NCI-H524 (cell line): ENCODE data around the gene MCL1.
"Not testable (repeated sequence)": the region's sequence is repeated elsewhere in the genome, so short reads cannot be mapped to it uniquely, and the experiment has no call there.

Experiments used
- DNase-seq, 2 experiments: peaks; one replicate each; lab custom pipeline; 2025; lab: John Stamatoyannopoulos, UW

MCL1 gene

DNA sequence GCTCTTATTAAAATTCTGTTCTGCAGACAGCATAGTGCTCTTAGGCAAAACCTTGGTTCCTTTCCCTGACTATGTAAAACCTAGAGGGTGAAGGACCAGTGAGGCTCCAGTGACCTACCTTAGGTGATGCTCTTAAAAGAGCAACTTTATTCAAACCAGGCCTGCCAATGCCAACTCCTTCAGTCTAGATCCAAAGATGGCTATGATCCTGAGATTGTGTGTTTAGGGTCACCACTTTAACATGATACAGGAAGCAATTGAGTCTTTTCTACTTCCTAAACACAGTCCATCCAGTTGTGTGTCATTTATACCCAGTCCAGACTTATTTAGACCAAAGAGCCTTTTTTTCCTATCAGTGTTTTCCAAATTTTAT is 10.8 kb downstream of the MCL1 start:
- no peak for DNase-seq

DNA sequence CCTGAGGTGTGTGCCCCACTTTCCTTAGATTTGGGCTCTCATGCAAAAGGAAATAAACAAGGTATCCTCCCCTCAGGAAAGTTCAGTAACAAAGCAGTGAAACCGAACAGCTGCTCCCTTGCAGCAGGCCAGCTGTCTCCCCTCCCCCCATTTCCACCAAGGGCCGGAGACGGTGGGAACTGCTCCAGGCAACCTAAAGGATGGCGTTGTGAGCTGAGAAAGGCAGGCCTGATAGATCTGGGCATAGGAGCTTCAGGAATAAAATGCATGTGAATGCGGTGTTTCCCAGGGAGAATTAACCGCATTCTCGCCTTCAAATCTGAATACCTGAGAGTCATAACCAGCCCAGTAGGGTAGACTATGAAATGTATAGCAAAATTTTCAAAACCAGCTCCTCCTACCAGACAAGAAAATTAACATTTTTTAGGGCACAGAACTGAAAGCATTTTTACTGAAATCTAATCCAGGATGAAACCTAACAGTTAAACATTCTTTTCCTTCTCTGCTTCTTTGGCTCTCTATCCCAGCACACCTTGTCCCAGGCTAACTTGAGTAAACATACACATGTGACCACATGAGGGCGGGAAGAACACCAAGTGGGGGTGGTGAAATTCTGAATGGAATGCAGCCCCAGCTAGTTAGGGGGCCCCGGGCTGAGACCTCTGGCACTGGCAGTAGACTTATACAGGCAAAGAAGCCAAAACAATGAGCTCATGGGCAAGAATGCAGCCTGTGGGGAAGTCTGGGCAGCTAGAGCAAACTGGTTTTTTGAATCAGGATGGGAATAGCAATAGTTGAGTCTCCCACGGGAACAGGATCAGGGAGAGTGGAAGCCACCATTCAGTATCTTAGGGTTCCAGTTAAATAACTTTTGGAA is 11.5 kb downstream of the MCL1 start:
- DNase-seq: peak; percentile 67 to 84

DNA sequence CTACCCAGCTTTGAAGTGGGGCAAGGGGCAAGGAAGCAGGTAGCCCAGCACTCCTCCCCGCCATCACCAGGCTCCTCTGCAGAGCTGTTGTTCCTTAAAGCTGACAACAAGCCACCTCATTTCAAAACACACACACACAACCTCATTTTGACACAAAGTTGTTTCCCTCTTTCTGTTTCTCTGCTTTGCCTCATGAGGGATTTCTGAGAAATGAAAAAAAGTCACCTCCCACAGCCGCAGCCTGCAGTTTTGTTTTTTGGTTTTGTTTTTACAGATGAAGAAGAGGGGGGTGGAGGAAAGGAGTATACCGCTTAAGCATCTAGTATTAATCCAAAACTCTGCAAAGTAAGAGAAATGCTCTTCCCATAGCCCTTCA is 12.1 kb downstream of the MCL1 start:
- no peak for DNase-seq

DNA sequence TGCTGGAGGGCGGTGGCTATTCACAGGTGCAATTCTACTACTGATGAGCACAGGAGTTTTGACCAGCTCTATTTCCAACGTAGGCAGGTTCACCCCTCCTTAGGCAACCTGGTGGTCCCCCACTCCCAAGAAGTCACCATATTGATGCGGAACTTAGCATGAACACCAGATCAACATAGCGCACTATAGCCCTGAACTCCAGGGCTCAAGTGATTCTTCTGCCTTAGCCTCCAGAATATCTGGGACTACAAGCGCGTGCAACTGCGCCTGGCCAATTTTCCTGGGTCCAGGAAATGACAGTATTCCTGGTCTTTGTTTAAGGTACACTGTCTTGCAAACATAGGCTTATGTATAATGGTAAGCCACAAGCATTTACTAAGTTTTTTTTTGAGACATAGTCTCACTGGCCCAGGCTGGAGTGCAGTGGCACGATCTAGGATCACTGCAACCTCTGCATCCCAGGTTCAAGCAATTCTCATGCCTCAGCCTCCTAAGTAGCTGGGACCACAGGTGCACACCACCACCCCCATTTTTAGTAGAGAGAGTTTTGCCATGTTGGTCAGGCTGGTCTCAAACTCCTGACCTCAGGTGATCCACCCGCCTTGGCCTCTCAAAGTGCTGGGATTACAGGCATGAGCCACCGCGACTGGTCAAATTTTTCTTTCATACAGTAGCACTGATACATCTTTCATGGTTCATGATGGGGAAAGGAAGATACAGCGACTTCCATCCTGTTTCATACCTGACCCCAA is 12.6 kb downstream of the MCL1 start:
- no peak for DNase-seq

DNA sequence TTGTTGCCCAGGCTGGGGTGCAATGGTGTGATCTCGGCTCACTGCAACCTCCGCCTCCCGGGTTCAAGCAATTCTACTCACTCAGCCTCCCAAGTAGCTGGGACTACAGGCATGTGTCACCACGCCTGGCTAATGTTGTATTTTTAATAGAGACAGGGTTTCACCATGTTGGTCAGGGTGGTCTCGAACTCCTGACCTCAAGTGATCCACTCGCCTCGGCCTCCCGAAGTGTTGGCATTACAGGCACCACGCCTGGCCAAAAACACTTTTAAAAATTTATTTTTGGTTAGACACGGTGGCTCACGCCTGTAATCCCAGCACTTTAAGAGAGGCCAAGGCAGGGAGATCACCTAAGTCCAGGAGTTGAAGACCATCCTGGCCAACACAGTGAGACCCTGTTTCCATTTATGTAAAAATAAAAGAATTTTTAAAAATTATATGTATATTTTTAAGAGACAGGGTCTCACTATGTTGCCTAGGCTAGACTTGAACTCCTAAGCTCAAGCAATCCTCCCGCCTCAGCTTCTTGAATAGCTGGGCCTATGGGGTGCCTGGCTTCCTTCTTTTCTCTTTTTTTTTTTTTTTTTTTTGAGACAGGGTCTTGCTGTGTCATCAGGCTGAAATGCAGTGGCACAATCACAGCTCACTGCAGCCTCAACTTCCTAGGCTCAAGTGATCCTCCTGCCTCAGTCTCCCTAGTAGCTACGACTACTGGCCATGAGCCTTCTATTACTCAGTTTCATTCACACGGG is 14.0 kb downstream of the MCL1 start:
- not testable (repeated sequence) for DNase-seq

DNA sequence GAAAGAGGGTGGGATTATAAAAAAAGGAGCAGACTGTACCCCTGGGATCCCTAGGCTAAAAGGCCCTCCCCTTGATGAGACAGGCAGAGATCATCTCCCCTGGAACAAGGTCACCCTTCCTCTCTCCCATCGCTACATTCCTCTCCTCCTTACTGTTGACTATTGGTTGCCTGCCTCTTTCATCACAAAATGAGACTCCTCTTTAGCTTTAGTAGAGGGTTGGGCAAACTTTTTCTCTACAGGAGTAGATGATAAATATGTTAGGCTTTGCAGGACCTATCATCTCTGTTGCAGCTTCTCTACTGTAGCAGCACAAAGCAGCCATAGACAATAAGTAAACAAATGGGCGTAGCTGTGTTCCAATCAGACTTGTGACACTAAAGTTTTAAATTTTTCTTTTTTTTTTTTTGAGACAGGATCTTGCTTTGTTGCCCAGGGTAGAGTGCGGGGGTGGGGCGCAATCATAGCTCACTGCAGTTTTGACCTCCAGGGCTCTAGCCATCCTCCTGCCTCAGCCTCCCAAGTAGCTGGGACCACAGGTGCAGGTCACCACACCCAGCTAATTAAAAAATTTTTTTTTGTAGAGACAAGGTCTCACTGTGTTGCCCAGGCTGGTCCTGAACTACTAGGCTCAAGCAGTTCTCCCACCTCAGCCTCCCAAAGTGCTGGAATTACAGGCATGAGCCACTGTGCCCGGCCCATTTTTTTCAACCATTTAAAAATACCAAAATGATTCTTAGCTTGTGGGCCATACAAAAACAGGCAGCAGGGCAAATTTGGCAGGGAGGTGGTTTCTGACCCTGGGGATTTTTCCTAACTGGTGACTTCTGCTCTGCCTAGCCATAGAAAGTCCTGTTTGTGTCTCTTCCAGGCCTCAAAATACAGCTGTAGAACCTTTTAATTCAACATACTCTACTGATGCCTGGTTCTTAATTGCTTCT is 15.1 kb downstream of the MCL1 start:
- no peak for DNase-seq

DNA sequence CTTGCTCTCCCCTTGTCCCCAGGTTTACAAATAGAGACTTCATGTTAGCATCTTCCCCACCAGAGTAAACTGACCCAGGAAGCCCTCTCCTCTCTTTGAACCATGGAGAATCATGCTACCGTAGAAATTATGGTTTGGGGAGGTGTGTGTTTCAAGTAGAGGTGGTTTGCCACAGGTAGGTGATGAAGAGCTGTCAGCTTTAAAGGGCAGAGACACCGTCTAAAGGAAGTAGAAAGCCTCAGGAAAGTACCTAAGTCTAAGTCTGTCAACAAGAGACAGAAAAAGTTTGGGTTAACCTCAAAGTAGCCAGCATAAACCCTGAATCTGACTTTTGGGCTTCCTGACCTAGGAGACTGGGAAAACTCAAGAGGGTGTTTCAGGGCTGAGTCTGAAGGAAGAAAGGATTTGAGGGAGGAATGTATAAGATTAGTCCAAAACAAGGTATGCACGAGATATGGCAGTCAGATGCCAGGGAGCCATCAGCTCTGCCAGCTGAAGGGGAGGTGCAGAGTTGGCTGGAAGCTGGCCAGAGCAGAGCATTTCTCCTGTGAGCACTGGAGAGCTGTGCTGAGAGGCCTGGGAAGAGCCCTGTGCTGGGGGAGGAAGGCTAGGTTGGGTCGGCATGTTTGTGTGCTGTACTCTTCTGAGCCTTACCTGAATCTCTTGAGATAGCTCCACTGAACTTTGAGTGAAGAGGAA is 15.9 kb downstream of the MCL1 start:
- peak in 1 of 2 experiments; percentile 23 for DNase-seq

DNA sequence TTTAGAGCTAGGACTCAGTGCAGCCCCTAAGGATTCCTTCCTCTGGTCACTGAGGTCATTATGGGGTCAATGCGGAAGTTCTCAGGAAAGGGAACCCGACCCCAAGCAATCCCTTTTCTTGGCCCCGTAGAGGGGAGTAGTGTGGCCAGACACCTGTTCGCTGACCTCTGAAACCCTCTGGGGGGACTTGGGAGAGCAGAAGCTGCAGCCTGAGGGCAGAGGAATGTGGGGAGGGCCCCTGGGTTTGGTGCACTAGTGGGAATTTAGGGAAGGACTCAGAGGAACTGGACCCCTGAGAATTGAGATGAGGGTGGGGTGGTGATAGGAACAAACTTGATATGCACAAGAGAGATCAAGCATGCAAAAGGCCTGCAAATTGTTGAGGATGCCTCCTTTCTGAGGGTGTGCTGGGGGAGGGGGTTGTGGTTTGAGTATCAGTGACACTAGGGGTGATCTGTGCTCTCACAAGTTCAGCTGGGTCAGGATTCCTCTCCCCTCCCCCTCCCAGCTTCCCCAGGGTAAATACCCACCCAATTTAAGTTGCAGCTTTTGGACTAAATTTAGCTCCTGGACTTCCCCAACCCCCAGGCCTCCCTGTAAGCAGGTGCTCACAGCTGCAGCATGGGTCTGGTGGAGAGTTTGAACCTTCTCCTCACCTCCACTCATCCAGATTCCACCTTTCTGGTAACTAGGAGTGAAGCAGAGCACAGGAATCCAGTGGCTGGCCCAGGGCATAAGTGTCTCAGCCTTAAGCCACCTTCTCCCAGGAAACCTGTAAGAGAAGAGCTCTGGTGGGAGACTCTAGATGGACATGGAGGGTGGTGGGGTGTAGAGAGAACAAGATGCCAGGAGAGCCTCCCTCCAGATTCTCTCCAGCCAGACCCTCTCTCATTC is 16.7 kb downstream of the MCL1 start:
- no peak for DNase-seq

DNA sequence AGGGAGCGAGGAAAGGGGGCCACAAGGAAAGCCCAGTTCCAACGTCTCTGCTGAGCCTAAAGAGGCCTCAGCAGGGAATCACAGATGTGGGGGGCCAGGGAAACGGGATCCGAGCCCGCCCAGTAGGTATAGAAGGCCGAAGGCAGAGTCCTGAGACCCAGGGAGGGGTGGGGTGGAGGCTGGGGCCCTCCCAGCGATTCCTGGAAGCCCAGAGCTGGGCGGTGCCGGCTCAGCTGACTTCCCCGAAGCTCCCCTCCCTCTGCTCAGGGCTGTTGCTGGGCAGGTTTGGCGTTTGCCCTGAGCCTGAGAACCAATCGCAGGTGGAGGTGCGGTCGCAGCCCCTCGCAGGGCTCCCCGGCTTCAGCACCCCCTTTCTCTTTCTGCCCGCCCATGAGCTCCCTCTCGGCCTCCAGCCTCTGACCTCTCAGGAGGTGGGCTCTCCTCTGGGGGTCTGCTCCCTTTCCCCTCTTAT is 17.4 kb downstream of the MCL1 start:
- DNase-seq: peak; percentile 41 to 68

DNA sequence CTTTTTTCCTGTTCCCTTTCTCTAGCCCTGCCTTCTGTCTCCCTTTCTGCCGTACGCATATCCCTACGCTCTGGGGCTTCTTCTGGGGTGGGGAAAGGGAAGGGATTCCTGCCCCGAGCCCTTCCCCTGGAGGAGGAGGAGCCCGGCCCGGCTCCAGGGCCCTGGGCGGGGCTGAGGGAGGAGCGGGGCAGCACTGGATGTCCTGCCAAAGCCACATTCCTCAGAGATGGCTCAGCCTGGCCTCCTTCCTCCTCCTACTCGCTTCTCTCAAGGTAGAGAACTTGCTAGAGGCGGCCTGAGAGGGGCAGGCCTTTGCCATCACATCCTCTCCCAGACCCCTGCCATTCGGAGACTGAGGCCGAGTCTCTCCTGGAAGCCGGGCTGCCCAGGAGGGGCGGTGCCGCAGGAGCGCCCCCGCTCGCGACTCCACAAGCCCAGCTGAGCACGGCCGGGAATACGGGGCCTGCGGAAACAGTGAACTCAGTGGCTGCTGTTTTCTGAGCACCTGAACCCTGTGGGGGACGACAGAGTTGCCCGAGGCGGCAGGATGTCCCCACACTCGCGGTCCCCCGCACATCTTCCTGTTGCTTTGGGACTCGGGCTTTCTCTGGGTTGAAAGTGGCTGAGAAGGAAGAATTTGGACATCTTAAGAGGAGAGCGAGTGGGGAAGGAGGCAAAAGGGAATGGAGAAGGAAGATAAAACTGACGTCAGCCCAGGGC is 18.0 kb downstream of the MCL1 start:
- DNase-seq: peak; percentile 57 to 83

DNA sequence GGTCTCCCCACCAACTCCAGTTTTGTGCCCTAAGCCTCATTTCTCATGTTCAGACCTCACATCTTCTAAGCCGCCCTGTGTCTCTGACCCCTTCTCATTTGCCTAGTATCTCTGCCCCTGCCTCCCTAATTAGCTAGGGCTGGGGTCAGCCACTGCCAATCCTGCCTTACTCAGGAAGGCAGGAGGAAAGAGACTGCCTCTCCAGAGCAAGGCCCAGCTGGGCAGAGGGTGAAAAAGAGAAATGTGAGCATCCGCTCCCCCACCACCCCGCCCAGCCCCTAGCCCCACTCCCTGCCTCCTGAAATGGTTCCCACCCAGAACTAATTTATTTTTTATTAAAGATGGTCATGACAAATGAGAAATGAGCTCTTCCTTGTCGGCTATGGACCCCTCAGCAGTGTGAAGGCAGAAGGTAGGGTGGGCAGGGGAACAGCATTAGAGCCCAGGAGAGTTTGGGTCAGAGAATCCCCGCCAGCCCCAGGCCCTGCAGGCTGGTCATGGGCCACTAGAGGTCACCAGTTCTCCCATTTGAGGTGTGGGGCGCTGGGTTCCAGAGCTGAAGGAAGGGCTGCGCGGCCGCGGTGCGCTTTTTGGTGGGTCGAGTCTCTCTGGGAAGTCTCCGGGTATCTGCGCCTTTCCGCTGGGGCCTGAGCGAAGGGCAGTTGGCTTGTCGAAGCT is 18.7 kb downstream of the MCL1 start:
- DNase-seq: peak; percentile 57 to 83

DNA sequence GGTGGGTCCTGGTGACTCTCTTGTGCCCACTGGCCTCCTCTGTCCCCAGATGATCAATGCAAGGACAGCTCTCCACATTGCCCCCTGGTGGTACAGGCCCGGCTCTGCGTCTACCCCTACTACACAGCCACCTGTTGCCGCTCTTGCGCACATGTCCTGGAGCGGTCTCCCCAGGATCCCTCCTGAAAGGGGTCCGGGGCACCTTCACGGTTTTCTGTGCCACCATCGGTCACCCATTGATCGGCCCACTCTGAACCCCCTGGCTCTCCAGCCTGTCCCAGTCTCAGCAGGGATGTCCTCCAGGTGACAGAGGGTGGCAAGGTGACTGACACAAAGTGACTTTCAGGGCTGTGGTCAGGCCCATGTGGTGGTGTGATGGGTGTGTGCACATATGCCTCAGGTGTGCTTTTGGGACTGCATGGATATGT is 19.4 kb downstream of the MCL1 start:
- peak; percentile 35 to 68 for DNase-seq

DNA sequence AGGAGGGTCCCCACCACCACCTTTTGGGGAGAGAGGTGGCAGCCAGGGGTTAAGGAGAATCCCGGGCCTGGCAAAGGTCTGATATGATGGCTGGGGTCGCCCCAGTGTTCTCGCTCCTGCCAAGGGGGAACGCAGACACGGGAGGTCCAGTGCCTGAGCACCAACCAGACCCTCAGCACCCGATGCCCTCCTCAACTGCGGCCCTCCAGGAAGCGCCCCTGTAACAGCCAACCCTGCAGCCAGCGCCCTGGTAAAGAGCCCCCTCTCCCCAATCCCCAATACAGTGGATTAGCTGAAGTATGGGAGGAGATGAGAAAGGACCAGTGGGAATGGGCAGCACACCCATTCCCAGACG is 19.8 kb downstream of the MCL1 start:
- DNase-seq: no peak

DNA sequence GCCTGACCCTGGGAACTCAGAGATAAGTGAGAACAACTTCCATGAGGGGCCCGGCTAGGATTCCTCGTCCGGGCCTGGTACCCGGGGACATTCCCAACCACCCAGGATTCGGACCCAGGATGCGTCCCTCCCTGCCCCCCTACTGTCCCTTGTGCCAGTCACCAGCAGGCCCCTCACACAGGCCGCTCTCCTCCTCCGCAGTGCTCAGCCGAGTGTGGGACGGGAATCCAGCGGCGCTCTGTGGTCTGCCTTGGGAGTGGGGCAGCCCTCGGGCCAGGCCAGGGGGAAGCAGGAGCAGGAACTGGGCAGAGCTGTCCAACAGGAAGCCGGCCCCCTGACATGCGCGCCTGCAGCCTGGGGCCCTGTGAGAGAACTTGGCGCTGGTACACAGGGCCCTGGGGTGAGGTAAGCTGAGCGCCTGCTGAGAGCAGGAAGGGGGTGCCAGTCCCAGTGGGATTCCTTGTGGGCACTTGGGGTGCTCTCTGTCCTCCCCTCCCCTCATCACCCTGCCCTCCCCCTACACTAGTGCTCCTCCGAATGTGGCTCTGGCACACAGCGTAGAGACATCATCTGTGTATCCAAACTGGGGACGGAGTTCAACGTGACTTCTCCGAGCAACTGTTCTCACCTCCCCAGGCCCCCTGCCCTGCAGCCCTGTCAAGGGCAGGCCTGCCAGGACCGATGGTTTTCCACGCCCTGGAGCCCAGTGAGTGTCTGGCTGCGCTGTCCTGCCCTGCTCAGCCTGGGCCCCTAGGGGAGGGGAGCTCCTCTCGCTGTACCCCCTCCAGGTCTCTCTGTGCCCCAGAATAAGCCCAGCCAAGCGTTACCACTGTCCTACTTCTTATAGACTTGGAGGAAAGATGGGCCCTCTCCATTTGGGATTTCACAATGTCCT is 20.4 kb downstream of the MCL1 start:
- no peak for DNase-seq

DNA sequence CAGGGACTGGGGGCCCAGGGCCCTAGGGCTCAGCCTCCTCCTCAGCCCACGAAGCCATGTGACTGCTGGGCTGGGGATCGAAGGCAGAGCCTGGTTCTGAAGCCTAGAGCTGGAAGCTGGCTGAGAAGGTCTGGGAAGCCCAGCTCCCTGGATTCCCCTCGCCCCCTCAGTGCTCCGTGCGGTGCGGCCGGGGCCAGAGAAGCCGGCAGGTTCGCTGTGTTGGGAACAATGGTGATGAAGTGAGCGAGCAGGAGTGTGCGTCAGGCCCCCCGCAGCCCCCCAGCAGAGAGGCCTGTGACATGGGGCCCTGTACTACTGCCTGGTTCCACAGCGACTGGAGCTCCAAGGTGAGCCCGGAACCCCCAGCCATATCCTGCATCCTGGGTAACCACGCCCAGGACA is 21.1 kb downstream of the MCL1 start:
- no peak for DNase-seq

DNA sequence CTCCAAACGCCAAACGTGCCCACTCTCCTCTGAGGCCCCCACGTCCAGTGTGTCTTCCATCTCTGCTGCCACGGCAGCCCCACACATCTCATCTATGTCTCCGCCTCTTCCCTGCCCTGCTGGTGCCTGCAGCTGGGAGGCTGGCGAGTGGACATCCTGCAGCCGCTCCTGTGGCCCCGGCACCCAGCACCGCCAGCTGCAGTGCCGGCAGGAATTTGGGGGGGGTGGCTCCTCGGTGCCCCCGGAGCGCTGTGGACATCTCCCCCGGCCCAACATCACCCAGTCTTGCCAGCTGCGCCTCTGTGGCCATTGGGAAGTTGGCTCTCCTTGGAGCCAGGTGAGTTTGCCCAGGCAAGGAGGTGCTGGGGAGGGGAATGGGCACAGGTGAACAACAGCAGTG is 21.6 kb downstream of the MCL1 start:
- no peak for DNase-seq

DNA sequence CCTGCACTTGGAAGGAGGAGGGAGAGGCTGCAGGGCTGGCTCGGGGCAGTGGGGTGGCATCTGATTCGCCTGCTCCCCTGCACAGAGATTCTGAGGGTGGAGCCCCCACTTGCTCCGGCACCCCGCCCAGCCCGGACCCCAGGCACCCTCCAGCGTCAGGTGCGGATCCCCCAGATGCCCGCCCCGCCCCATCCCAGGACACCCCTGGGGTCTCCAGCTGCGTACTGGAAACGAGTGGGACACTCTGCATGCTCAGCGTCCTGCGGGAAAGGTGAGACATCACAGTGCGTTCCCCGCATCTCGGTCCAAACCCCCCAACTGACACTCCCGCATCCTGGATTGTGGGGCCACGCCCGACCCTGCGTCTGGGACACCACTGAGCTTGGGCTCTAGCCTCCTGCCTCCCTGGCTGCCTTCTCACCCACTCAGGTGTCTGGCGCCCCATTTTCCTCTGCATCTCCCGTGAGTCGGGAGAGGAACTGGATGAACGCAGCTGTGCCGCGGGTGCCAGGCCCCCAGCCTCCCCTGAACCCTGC is 22.3 kb downstream of the MCL1 start:
- DNase-seq: no peak
